ENCODE results near the gene ATP13A2. TPM values are rescaled to one million over a fixed set of nuclear protein-coding genes. Genes with fewer than 3 reads are reported as not detected.
A peak's percentile ranks its signal among the peaks of the same experiment; 100 is the strongest.
"Not testable (repeated sequence)": the region's sequence is repeated elsewhere in the genome, so short reads cannot be mapped to it uniquely, and the experiment has no call there.

Gene ATP13A2
- total and polyA plus RNA-seq, 2 donors from 2014 or later = 23.8 to 38.6 TPM

DNA sequence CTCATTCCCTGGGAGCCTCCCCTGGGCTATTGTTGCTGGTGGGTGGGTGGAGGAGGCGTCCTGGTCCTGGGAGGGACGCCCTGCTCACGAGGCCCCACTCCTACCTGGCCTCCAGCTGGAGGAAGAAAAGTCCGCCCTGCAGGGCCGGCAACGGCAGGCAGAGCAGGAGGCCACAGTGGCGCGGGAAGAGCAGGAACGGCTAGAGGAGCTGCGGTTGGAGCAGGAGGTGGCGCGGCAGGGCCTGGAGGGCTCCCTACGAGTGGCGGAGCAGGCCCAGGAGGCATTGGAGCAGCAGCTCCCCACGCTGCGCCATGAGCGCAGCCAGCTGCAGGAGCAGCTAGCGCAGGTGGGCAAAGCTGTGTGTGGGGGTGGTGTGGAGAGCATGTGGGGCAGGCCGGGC, 65.1 kb downstream of the ATP13A2 start:
- DNase-seq (peak in 1 of 5 donors; percentile 79), FAIRE-seq (no peak)
- Histone ChIP-seq H3K9ac (ENCODE audit: low read length in 3 of 3) (no peak overlapping the region), H3K4me1 (ENCODE audit: control insufficient read depth in 2 of 3, insufficient read depth in 2 of 3, low read depth in 1 of 3, low read length in 3 of 3) (no peaks in the 10 kb centered on the region), H3K9me3 (ENCODE audit: control insufficient read depth in 2 of 3, insufficient read depth in 1 of 3, low read length in 3 of 3) (no peaks in the 10 kb centered on the region), H3K27me3 (ENCODE audit: control insufficient read depth, insufficient read depth, low read length) (no peaks in the 10 kb centered on the region), H3K27ac (ENCODE audit: low read depth in 2 of 2, low read length in 2 of 2) (no peak overlapping the region), H3K36me3 (ENCODE audit: control insufficient read depth in 2 of 3, insufficient read depth in 3 of 3, low read length in 3 of 3) (peaks cover 0 to 7% (median 0%) of the 10 kb centered on the region in 3 donors), H3K4me3 (ENCODE audit: low read length in 3 of 3) (no peak overlapping the region)
- intact Hi-C loops (cut with DNase I) = no loop called here
- TF ChIP-seq, protein P1, sequence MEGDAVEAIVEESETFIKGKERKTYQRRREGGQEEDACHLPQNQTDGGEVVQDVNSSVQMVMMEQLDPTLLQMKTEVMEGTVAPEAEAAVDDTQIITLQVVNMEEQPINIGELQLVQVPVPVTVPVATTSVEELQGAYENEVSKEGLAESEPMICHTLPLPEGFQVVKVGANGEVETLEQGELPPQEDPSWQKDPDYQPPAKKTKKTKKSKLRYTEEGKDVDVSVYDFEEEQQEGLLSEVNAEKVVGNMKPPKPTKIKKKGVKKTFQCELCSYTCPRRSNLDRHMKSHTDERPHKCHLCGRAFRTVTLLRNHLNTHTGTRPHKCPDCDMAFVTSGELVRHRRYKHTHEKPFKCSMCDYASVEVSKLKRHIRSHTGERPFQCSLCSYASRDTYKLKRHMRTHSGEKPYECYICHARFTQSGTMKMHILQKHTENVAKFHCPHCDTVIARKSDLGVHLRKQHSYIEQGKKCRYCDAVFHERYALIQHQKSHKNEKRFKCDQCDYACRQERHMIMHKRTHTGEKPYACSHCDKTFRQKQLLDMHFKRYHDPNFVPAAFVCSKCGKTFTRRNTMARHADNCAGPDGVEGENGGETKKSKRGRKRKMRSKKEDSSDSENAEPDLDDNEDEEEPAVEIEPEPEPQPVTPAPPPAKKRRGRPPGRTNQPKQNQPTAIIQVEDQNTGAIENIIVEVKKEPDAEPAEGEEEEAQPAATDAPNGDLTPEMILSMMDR (IDR thresholded peaks at IDR 0.05; ENCODE audit: borderline replicate concordance, extremely low read depth, insufficient read depth) = no peak

GRCh38 chr1:16946185-16946584, 65.5 kb downstream of the ATP13A2 start:
- intact Hi-C loops (cut with DNase I) = not testable (repeated sequence)

GRCh38 chr1:16945512-16945911, 66.2 kb downstream of the ATP13A2 start:
- H3K9me3 ChIP-seq (ENCODE audit: control insufficient read depth in 2 of 3, insufficient read depth in 1 of 3, low read length in 3 of 3); H3K27me3 ChIP-seq (ENCODE audit: control insufficient read depth, insufficient read depth, low read length); H3K4me3 ChIP-seq (ENCODE audit: low read length in 3 of 3); H3K27ac ChIP-seq (ENCODE audit: low read depth in 2 of 2, low read length in 2 of 2); H3K4me1 ChIP-seq (ENCODE audit: control insufficient read depth in 2 of 3, insufficient read depth in 2 of 3, low read depth in 1 of 3, low read length in 3 of 3); FAIRE-seq; H3K9ac ChIP-seq (ENCODE audit: low read length in 3 of 3); H3K36me3 ChIP-seq (ENCODE audit: control insufficient read depth in 2 of 3, insufficient read depth in 3 of 3, low read length in 3 of 3); intact Hi-C loops (cut with DNase I); DNase-seq: not testable (repeated sequence)

More at GRCh38 chr1:16946185-16946584, 65.5 kb downstream of the ATP13A2 start:
- not testable (repeated sequence) for H3K4me3 ChIP-seq (ENCODE audit: low read length in 3 of 3); H3K27me3 ChIP-seq (ENCODE audit: control insufficient read depth, insufficient read depth, low read length); FAIRE-seq; H3K27ac ChIP-seq (ENCODE audit: low read depth in 2 of 2, low read length in 2 of 2); H3K9ac ChIP-seq (ENCODE audit: low read length in 3 of 3); H3K36me3 ChIP-seq (ENCODE audit: control insufficient read depth in 2 of 3, insufficient read depth in 3 of 3, low read length in 3 of 3); H3K4me1 ChIP-seq (ENCODE audit: control insufficient read depth in 2 of 3, insufficient read depth in 2 of 3, low read depth in 1 of 3, low read length in 3 of 3); H3K9me3 ChIP-seq (ENCODE audit: control insufficient read depth in 2 of 3, insufficient read depth in 1 of 3, low read length in 3 of 3)
- DNase-seq = peak in 1 of 5 donors; percentile 77

GRCh38 chr1:16944038-16944437, 67.7 kb downstream of the ATP13A2 start:
- no peak overlapping the region for H3K4me3 ChIP-seq (ENCODE audit: low read length in 3 of 3)
- FAIRE-seq (no peak), DNase-seq (peak in 1 of 5 donors; percentile 80)
- H3K27me3 ChIP-seq (ENCODE audit: control insufficient read depth, insufficient read depth, low read length) = no peaks in the 10 kb centered on the region
- H3K27ac ChIP-seq (ENCODE audit: low read depth in 2 of 2, low read length in 2 of 2) = no peak overlapping the region
- H3K9me3 ChIP-seq (ENCODE audit: control insufficient read depth in 2 of 3, insufficient read depth in 1 of 3, low read length in 3 of 3) = no peaks in the 10 kb centered on the region
- peaks cover 0 to 7% (median 0%) of the 10 kb centered on the region in 3 donors for H3K36me3 ChIP-seq (ENCODE audit: control insufficient read depth in 2 of 3, insufficient read depth in 3 of 3, low read length in 3 of 3)
- intact Hi-C loops (cut with DNase I) = loop anchor here (5.0 kb wide), 1 partner anchor 327 kb away; no protein-coding TSS in a partner anchor
- no peaks in the 10 kb centered on the region for H3K4me1 ChIP-seq (ENCODE audit: control insufficient read depth in 2 of 3, insufficient read depth in 2 of 3, low read depth in 1 of 3, low read length in 3 of 3)
- TF ChIP-seq, protein P1 (IDR thresholded peaks at IDR 0.05; ENCODE audit: borderline replicate concordance, extremely low read depth, insufficient read depth) = no peak
- no peak overlapping the region for H3K9ac ChIP-seq (ENCODE audit: low read length in 3 of 3)

DNA sequence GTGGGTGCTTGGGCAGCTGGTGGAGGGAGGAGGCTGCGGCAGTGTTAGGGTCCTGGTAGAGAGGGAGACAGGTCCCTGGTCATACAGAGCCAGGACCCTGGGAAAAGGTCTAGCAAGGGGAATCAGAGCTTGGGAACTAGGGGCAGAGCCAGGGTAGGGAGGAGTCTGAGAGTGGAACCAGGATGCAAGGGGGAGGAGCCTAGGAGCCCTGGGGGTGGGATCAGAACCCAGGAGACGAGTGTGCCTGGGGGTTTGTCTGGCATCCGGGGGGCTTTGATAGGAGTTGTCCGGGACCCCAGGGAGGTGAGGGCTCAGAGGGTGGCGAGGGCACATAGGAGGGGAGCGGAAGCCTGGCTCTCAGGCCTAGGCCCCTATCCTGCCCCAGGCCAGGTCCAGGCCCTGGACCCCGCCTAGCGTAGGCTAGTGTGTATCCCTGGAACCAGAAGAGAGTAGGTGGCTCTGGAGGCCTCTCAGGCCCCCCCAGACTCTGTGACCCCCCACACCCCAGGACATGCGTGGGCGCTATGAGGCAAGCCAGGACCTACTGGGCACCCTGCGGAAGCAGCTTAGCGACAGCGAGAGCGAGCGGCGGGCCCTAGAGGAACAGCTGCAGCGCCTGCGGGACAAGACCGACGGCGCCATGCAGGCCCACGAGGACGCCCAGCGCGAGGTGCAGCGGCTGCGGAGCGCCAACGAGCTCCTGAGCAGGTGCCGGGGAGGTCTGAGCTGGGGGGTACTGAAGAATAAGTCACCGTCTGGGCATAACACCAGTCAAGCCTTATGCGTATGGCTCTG, 72.1 kb downstream of the ATP13A2 start:
- H3K36me3 ChIP-seq (ENCODE audit: control insufficient read depth in 2 of 3, insufficient read depth in 3 of 3, low read length in 3 of 3); H3K4me1 ChIP-seq (ENCODE audit: control insufficient read depth in 2 of 3, insufficient read depth in 2 of 3, low read depth in 1 of 3, low read length in 3 of 3); H3K4me3 ChIP-seq (ENCODE audit: low read length in 3 of 3); H3K9ac ChIP-seq (ENCODE audit: low read length in 3 of 3); H3K27ac ChIP-seq (ENCODE audit: low read depth in 2 of 2, low read length in 2 of 2); FAIRE-seq; H3K9me3 ChIP-seq (ENCODE audit: control insufficient read depth in 2 of 3, insufficient read depth in 1 of 3, low read length in 3 of 3); H3K27me3 ChIP-seq (ENCODE audit: control insufficient read depth, insufficient read depth, low read length); DNase-seq: not testable (repeated sequence)
- intact Hi-C loops (cut with DNase I) = loop anchor here (5.0 kb wide), 1 partner anchor 322 kb away; no protein-coding TSS in a partner anchor
